ENCODE data around the gene ERN2.

DNA sequence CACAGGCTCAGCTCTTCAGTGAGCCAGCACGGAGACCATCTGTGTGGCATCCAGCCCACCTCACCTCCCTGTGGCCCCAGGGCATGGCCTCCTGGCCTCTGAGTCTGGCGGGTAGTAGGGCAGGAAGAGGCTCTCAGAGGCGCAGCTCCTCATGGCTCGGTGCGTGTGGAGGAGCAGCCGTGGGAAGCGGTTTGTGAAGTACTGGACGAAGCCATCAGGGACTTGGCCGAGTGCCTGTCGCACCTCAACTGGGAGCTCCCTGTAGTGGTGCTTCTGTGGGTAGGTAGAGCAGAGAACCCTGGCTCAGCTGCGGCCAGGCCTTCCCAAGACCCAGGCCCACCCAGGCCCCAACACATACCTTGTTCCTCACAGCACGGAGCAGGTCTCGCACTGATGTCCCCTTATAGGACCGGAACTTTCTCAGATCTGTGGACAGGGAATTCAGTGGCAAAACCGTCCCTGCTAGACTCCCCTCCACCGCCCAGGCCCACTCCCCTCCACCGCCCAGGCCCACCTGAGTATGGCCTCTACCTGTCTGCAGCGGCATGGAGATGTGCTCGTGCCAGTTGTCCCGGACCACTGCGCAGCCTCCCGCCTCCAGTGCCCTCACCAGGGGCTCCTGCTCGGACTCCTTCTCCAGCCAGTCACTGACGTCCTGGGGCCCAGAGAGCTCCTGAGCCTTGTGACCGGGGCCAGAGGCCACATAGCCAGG, 22.1 kb downstream of the ERN2 start:
- TF ChIP-seq, protein P1, sequence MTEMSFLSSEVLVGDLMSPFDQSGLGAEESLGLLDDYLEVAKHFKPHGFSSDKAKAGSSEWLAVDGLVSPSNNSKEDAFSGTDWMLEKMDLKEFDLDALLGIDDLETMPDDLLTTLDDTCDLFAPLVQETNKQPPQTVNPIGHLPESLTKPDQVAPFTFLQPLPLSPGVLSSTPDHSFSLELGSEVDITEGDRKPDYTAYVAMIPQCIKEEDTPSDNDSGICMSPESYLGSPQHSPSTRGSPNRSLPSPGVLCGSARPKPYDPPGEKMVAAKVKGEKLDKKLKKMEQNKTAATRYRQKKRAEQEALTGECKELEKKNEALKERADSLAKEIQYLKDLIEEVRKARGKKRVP (CRISPR knock-in tag; IDR thresholded peaks at IDR 0.05), result no peak
- TF ChIP-seq HNRNPH1 (optimal IDR thresholded peaks at IDR 0.05; ENCODE audit: low read depth, low read length) (no peak), HMGN3 (IDR thresholded peaks at IDR 0.05; ENCODE audit: borderline replicate concordance, extremely low read depth, insufficient read length, low read depth, low read length) (no peak), GABPB1 (CRISPR knock-in tag; IDR thresholded peaks at IDR 0.05) (no peak), ZNF146 (CRISPR knock-in tag; IDR thresholded peaks at IDR 0.05; ENCODE audit: unreplicated experiment) (no peak), CTBP1 (IDR thresholded peaks at IDR 0.05; ENCODE audit: borderline replicate concordance) (no peak), POLR2A (conservative IDR thresholded peaks at IDR 0.05) (peak; percentile 62)
- TF ChIP-seq, protein P2, sequence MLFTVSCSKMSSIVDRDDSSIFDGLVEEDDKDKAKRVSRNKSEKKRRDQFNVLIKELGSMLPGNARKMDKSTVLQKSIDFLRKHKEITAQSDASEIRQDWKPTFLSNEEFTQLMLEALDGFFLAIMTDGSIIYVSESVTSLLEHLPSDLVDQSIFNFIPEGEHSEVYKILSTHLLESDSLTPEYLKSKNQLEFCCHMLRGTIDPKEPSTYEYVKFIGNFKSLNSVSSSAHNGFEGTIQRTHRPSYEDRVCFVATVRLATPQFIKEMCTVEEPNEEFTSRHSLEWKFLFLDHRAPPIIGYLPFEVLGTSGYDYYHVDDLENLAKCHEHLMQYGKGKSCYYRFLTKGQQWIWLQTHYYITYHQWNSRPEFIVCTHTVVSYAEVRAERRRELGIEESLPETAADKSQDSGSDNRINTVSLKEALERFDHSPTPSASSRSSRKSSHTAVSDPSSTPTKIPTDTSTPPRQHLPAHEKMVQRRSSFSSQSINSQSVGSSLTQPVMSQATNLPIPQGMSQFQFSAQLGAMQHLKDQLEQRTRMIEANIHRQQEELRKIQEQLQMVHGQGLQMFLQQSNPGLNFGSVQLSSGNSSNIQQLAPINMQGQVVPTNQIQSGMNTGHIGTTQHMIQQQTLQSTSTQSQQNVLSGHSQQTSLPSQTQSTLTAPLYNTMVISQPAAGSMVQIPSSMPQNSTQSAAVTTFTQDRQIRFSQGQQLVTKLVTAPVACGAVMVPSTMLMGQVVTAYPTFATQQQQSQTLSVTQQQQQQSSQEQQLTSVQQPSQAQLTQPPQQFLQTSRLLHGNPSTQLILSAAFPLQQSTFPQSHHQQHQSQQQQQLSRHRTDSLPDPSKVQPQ (CRISPR knock-in tag; IDR thresholded peaks at IDR 0.05; ENCODE audit: borderline replicate concordance), result no peak
- TF ChIP-seq, protein P3, sequence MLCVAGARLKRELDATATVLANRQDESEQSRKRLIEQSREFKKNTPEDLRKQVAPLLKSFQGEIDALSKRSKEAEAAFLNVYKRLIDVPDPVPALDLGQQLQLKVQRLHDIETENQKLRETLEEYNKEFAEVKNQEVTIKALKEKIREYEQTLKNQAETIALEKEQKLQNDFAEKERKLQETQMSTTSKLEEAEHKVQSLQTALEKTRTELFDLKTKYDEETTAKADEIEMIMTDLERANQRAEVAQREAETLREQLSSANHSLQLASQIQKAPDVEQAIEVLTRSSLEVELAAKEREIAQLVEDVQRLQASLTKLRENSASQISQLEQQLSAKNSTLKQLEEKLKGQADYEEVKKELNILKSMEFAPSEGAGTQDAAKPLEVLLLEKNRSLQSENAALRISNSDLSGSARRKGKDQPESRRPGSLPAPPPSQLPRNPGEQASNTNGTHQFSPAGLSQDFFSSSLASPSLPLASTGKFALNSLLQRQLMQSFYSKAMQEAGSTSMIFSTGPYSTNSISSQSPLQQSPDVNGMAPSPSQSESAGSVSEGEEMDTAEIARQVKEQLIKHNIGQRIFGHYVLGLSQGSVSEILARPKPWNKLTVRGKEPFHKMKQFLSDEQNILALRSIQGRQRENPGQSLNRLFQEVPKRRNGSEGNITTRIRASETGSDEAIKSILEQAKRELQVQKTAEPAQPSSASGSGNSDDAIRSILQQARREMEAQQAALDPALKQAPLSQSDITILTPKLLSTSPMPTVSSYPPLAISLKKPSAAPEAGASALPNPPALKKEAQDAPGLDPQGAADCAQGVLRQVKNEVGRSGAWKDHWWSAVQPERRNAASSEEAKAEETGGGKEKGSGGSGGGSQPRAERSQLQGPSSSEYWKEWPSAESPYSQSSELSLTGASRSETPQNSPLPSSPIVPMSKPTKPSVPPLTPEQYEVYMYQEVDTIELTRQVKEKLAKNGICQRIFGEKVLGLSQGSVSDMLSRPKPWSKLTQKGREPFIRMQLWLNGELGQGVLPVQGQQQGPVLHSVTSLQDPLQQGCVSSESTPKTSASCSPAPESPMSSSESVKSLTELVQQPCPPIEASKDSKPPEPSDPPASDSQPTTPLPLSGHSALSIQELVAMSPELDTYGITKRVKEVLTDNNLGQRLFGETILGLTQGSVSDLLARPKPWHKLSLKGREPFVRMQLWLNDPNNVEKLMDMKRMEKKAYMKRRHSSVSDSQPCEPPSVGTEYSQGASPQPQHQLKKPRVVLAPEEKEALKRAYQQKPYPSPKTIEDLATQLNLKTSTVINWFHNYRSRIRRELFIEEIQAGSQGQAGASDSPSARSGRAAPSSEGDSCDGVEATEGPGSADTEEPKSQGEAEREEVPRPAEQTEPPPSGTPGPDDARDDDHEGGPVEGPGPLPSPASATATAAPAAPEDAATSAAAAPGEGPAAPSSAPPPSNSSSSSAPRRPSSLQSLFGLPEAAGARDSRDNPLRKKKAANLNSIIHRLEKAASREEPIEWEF (CRISPR knock-in tag; IDR thresholded peaks at IDR 0.05), result no peak
- TF ChIP-seq, protein P4, sequence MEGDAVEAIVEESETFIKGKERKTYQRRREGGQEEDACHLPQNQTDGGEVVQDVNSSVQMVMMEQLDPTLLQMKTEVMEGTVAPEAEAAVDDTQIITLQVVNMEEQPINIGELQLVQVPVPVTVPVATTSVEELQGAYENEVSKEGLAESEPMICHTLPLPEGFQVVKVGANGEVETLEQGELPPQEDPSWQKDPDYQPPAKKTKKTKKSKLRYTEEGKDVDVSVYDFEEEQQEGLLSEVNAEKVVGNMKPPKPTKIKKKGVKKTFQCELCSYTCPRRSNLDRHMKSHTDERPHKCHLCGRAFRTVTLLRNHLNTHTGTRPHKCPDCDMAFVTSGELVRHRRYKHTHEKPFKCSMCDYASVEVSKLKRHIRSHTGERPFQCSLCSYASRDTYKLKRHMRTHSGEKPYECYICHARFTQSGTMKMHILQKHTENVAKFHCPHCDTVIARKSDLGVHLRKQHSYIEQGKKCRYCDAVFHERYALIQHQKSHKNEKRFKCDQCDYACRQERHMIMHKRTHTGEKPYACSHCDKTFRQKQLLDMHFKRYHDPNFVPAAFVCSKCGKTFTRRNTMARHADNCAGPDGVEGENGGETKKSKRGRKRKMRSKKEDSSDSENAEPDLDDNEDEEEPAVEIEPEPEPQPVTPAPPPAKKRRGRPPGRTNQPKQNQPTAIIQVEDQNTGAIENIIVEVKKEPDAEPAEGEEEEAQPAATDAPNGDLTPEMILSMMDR (IDR thresholded peaks at IDR 0.05 in 2 of 3, conservative IDR thresholded peaks at IDR 0.05 in 1 of 3; ENCODE audit: insufficient read depth in 2 of 3, low read depth in 1 of 3, low read length in 3 of 3), result no peak
- TF ChIP-seq, protein P5, sequence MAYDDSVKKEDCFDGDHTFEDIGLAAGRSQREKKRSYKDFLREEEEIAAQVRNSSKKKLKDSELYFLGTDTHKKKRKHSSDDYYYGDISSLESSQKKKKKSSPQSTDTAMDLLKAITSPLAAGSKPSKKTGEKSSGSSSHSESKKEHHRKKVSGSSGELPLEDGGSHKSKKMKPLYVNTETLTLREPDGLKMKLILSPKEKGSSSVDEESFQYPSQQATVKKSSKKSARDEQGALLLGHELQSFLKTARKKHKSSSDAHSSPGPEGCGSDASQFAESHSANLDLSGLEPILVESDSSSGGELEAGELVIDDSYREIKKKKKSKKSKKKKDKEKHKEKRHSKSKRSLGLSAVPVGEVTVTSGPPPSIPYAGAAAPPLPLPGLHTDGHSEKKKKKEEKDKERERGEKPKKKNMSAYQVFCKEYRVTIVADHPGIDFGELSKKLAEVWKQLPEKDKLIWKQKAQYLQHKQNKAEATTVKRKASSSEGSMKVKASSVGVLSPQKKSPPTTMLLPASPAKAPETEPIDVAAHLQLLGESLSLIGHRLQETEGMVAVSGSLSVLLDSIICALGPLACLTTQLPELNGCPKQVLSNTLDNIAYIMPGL (CRISPR knock-in tag; IDR thresholded peaks at IDR 0.05), result no peak
